ENCODE data around the gene PLCXD1.
A peak's percentile ranks its signal among the peaks of the same experiment; 100 is the strongest.
"Not testable (repeated sequence)": the region's sequence is repeated elsewhere in the genome, so short reads cannot be mapped to it uniquely, and the experiment has no call there.

Gene PLCXD1

DNA sequence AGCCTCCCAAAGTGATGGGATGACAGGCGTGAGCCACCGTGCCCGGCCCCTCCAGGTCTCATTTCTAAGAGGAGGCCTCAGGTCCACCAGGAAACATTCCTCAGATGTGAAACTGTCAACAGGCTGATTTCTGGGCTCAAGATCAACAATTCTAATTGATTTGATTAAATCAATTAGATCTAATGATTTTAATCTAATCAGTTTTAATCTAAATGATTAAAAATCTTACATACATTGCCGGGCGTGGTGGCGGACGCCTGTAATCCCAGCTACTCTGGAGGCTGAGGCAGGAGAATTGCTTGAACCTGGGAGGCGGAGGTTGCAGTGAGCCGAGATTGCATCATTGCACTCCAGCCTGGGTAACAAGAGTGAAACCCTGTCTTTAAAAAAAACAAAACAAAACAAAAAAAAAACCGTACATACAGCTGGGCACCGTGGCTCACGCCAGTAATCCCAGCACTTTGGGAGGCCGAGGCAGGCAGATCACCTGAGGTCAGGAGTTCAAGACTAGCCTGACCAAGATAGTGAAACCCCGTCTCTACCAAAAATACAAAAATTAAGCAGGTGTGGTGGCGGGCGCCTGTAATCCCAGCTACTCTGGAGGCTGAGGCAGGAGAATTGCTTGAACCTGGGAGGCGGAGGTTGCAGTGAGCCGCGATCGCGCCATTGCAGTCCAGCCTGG, 960 bp downstream of the PLCXD1 start:
- H3K9ac ChIP-seq (ENCODE audit: low read depth, low read length) = peak overlapping the region; percentile 54; the same call in 1 of the 2 replicates
- H3K27ac ChIP-seq (ENCODE audit: low read depth, low read length) = peak overlapping the region; percentile 95
- peak overlapping the region; percentile 71 for H3K4me3 ChIP-seq (ENCODE audit: low read depth, low read length)

DNA sequence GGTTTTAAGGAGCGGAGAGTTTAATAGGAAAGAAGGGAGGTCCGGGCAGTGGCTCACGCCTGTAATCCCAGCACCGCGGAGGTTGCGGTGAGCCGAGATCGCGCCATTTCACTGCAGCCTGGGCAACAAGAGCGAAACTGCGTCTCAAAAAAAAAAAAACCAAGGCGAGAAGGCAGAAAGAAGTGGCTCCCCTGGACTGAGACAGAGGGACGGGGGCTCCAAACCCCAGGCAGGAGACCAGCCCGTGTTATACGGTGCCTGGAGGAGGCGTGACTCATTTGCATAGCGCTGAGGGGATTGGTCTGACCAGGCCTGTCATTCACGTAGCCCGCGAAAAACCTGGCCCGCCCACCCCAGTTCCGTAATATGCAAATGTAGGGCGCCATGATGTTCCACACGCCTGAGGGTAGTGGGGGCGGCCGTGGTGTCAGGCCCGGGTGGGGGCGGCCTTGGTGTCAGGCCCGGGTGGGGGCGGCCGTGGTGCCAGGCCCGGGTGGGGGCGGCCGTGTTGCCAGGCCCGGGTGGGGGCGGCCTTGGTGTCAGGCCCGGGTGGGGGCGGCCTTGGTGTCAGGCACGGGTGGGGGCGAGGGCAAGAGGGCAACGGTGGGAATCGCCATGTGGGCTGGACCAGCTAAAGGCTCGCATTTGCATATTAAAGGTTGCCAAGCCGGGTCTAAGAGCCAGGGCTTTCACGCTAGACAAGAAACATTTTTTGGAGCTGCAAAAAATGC, 2.1 kb downstream of the PLCXD1 start:
- no peaks in the 10 kb centered on the region for H3K9me3 ChIP-seq (ENCODE audit: control insufficient read depth, insufficient read depth, low read length)
- H3K4me1 ChIP-seq (ENCODE audit: control insufficient read depth, insufficient read depth, low read length) = peaks cover 6% of the 10 kb centered on the region
- peak overlapping the region; percentile 90 for H3K27ac ChIP-seq (ENCODE audit: low read depth, low read length)
- H3K4me3 ChIP-seq (ENCODE audit: low read depth, low read length) = peak overlapping the region; percentile 71
- no peaks in the 10 kb centered on the region for H3K27me3 ChIP-seq (ENCODE audit: control insufficient read depth, insufficient read depth, low read length)
- H3K9ac ChIP-seq (ENCODE audit: low read depth, low read length) = peak overlapping the region; percentile 85; the same call in 1 of the 2 replicates
- peaks cover 45% of the 10 kb centered on the region for H3K36me3 ChIP-seq (ENCODE audit: control insufficient read depth, insufficient read depth, low read length)

More for the DNA sequence above, 960 bp downstream of the PLCXD1 start:
- H3K27me3 ChIP-seq (ENCODE audit: control insufficient read depth, insufficient read depth, low read length); H3K9me3 ChIP-seq (ENCODE audit: control insufficient read depth, insufficient read depth, low read length); H3K4me1 ChIP-seq (ENCODE audit: control insufficient read depth, insufficient read depth, low read length): not testable (repeated sequence)
- H3K36me3 ChIP-seq (ENCODE audit: control insufficient read depth, insufficient read depth, low read length) = peaks cover 38% of the 10 kb centered on the region

DNA sequence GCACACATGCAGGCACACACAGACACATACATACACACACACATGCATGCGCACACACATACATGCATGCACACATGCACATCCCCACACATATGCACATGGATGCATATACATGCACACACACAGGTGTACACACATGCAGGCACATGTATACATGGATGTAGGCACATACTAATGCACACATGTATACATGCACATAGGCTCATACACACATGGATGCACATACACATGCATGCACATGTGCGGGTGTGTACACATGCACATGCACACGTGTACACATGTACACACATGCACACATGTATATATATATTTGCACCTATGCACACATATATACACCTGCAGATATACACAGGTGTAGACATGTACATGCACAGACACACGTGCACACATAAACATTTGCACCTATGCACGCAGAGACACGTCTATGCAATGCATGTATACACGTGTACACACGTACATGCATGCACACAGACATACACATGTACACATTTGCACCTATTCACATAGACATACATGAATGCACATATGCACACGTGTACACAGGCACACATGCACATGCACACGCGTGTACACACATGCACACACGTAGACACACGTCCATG, 4.0 kb downstream of the PLCXD1 start:
- H3K36me3 ChIP-seq (ENCODE audit: control insufficient read depth, insufficient read depth, low read length) = peaks cover 57% of the 10 kb centered on the region
- no peak overlapping the region for H3K4me3 ChIP-seq (ENCODE audit: low read depth, low read length)
- H3K27ac ChIP-seq (ENCODE audit: low read depth, low read length) = no peak overlapping the region
- H3K9ac ChIP-seq (ENCODE audit: low read depth, low read length) = no peak overlapping the region
- no peaks in the 10 kb centered on the region for H3K9me3 ChIP-seq (ENCODE audit: control insufficient read depth, insufficient read depth, low read length)
- H3K4me1 ChIP-seq (ENCODE audit: control insufficient read depth, insufficient read depth, low read length) = no peaks in the 10 kb centered on the region
- no peaks in the 10 kb centered on the region for H3K27me3 ChIP-seq (ENCODE audit: control insufficient read depth, insufficient read depth, low read length)

DNA sequence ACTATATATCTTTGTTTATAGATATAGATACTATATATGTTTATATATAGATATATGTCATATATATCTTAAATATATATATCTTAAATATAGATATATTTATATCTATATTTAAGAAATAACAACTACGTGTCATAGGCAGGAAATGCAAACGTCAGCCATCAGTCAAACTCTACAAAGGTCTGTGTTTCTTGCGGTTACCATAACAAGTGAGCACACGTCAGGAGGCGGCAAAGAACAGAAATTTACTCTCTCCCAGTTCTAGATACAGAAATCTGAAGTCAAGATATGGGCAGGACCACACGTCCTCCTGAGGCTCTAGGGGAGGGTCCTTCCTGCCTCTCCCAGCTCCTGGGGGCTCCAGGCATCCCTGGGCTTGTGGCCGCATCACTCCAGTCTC, 6.5 kb downstream of the PLCXD1 start:
- no peaks in the 10 kb centered on the region for H3K4me1 ChIP-seq (ENCODE audit: control insufficient read depth, insufficient read depth, low read length)
- H3K9me3 ChIP-seq (ENCODE audit: control insufficient read depth, insufficient read depth, low read length) = no peaks in the 10 kb centered on the region
- peaks cover 79% of the 10 kb centered on the region for H3K36me3 ChIP-seq (ENCODE audit: control insufficient read depth, insufficient read depth, low read length)
- no peak overlapping the region for H3K27ac ChIP-seq (ENCODE audit: low read depth, low read length)
- no peak overlapping the region for H3K9ac ChIP-seq (ENCODE audit: low read depth, low read length)
- no peak overlapping the region for H3K4me3 ChIP-seq (ENCODE audit: low read depth, low read length)
- no peaks in the 10 kb centered on the region for H3K27me3 ChIP-seq (ENCODE audit: control insufficient read depth, insufficient read depth, low read length)

DNA sequence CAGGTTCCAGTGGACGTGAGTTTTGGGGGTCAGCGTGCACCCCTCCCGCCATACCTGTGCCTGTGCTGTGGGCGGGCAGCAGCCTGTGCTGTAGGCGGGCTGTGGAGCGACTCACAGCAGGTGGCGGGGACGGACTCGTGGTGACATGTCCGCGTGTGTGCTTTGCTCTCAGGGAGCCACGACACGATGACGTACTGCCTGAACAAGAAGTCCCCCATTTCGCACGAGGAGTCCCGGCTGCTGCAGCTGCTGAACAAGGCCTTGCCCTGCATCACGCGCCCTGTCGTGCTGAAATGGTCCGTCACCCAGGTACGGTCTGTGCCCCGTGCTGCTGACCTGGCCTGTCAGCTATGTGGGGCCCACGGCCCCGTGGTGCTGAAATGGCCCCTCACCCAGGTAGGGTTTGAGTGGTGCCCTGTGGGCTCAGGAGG, 7.4 kb downstream of the PLCXD1 start:
- peaks cover 88% of the 10 kb centered on the region for H3K36me3 ChIP-seq (ENCODE audit: control insufficient read depth, insufficient read depth, low read length)
- no peak overlapping the region for H3K4me3 ChIP-seq (ENCODE audit: low read depth, low read length)
- no peaks in the 10 kb centered on the region for H3K9me3 ChIP-seq (ENCODE audit: control insufficient read depth, insufficient read depth, low read length)
- H3K27ac ChIP-seq (ENCODE audit: low read depth, low read length) = no peak overlapping the region
- no peak overlapping the region for H3K9ac ChIP-seq (ENCODE audit: low read depth, low read length)
- no peaks in the 10 kb centered on the region for H3K27me3 ChIP-seq (ENCODE audit: control insufficient read depth, insufficient read depth, low read length)
- no peaks in the 10 kb centered on the region for H3K4me1 ChIP-seq (ENCODE audit: control insufficient read depth, insufficient read depth, low read length)

DNA sequence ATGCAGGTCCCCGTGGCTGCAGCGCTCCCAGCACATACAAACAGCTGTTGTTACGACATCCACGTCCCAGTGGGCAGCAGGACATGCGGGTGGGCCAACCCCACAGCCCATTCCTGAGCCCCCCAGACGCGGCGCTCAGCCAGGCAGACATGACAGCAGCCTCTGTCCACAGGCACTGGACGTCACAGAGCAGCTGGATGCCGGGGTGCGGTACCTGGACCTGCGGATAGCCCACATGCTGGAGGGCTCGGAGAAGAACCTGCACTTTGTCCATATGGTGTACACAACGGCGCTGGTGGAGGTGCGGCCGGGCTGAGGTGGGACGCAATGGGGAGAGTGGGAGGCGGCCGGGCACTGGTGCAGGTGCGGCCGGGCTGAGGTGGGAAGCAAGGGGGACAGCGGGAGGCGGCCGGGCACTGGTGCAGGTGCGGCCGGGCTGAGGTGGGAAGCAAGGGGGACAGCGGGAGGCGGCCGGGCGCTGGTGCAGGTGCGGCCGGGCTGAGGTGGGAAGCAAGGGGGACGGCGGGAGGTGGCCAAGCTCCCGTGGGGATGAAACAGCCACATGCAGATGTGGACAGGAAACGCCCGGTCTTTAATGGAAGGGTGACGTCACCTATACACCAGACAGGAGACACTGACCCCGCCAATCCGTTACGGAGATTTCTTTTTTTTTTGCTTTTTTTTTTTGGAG, 9.4 kb downstream of the PLCXD1 start:
- Histone ChIP-seq H3K9me3 (ENCODE audit: control insufficient read depth, insufficient read depth, low read length) (no peaks in the 10 kb centered on the region), H3K9ac (ENCODE audit: low read depth, low read length) (no peak overlapping the region), H3K4me3 (ENCODE audit: low read depth, low read length) (no peak overlapping the region), H3K4me1 (ENCODE audit: control insufficient read depth, insufficient read depth, low read length) (no peaks in the 10 kb centered on the region), H3K27ac (ENCODE audit: low read depth, low read length) (no peak overlapping the region), H3K27me3 (ENCODE audit: control insufficient read depth, insufficient read depth, low read length) (no peaks in the 10 kb centered on the region), H3K36me3 (ENCODE audit: control insufficient read depth, insufficient read depth, low read length) (peaks cover 88% of the 10 kb centered on the region)

DNA sequence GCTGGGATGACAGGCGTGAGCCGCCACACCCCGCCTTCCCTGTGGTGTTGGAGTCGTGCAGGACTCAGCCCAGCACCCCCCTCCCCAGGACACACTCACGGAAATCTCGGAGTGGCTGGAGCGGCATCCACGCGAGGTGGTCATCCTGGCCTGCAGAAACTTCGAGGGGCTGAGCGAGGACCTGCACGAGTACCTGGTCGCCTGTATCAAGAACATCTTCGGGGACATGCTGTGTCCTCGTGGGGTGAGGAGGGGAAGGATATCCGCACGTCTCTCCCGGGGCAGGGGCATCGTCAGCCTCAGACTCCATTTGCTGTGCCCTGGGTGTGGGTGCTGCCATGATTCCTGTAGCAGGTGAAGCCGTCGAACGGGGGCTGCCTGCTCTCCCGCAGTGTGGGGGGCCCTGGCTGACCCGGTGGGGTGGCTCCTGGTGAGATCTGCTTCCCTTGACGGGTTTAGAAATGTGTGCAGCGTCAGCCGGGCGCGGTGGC, 10.3 kb downstream of the PLCXD1 start:
- H3K27me3 ChIP-seq (ENCODE audit: control insufficient read depth, insufficient read depth, low read length) = no peaks in the 10 kb centered on the region
- H3K9ac ChIP-seq (ENCODE audit: low read depth, low read length) = no peak overlapping the region
- H3K9me3 ChIP-seq (ENCODE audit: control insufficient read depth, insufficient read depth, low read length) = no peaks in the 10 kb centered on the region
- no peaks in the 10 kb centered on the region for H3K4me1 ChIP-seq (ENCODE audit: control insufficient read depth, insufficient read depth, low read length)
- no peak overlapping the region for H3K27ac ChIP-seq (ENCODE audit: low read depth, low read length)
- no peak overlapping the region for H3K4me3 ChIP-seq (ENCODE audit: low read depth, low read length)
- H3K36me3 ChIP-seq (ENCODE audit: control insufficient read depth, insufficient read depth, low read length) = peaks cover 86% of the 10 kb centered on the region

DNA sequence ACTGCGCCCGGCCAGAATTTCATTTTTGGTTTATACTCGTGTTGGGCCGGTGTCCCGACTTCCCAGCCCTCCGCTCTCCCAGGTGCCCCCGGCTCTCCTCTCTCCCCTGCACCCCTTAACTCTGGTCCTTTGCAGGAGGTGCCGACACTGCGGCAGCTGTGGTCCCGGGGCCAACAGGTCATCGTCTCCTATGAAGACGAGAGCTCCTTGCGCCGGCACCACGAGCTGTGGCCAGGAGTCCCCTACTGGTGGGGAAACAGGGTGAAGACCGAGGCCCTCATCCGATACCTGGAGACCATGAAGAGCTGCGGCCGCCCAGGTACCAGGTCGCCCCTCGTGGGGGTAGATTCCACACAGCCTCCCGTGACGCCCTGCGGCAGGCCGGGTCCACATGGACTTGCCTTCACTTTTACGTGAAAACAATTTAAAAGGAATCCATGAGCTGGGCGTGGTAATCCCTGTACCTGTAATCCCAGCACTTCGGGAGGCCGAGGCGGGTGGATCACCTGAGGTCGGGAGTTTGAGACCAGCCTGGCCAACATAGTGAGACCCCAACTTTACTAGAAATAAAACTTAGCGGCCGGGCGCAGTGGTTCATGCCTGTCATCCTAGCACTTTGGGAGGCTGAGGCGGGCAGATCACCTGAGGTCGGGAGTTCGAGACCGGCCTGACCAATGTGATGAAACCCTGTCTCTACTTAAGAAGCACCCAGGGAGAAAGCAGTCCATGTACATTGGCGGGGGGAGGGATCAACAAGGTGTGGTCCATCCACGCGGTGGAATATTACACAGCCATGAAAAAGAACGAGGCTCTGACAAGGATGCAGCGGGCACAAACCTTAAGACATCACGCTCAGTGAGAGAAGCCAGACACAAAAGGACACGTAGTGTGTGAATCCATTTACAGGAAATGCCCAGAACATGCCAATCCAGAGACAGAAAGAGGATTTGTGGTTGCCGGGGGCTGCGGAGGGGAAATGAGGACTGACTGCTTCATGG, 12.0 kb downstream of the PLCXD1 start:
- peaks cover 77% of the 10 kb centered on the region for H3K36me3 ChIP-seq (ENCODE audit: control insufficient read depth, insufficient read depth, low read length)

DNA sequence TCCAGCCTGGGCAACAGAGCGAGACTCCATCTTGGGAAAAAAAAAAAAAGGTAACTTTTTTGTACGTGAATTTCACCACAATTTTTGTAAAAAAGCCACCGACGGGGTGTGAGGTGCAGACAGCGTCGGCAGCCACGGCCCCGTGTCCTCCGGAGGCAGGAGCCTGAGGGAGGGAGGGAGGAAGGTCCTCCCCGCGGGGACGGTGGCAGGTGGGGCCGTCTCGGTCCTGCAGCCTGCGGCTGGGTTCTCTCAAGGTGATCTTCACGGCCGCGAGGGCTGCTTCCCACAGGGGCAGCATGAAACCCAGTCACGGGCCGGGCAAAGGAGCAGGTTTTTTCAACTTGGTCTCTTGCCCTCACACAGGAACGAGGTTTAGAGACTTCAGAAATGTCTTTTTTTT, 14.0 kb downstream of the PLCXD1 start:
- Histone ChIP-seq H3K4me1 (ENCODE audit: control insufficient read depth, insufficient read depth, low read length) (no peaks in the 10 kb centered on the region), H3K27me3 (ENCODE audit: control insufficient read depth, insufficient read depth, low read length) (no peaks in the 10 kb centered on the region), H3K9me3 (ENCODE audit: control insufficient read depth, insufficient read depth, low read length) (no peaks in the 10 kb centered on the region), H3K27ac (ENCODE audit: low read depth, low read length) (no peak overlapping the region), H3K9ac (ENCODE audit: low read depth, low read length) (no peak overlapping the region), H3K36me3 (ENCODE audit: control insufficient read depth, insufficient read depth, low read length) (peaks cover 75% of the 10 kb centered on the region), H3K4me3 (ENCODE audit: low read depth, low read length) (no peak overlapping the region)

More for the DNA sequence above, 12.0 kb downstream of the PLCXD1 start:
- Histone ChIP-seq H3K27ac (ENCODE audit: low read depth, low read length) (no peak overlapping the region), H3K9me3 (ENCODE audit: control insufficient read depth, insufficient read depth, low read length) (no peaks in the 10 kb centered on the region), H3K9ac (ENCODE audit: low read depth, low read length) (no peak overlapping the region), H3K4me3 (ENCODE audit: low read depth, low read length) (no peak overlapping the region), H3K4me1 (ENCODE audit: control insufficient read depth, insufficient read depth, low read length) (no peaks in the 10 kb centered on the region), H3K27me3 (ENCODE audit: control insufficient read depth, insufficient read depth, low read length) (no peaks in the 10 kb centered on the region)

DNA sequence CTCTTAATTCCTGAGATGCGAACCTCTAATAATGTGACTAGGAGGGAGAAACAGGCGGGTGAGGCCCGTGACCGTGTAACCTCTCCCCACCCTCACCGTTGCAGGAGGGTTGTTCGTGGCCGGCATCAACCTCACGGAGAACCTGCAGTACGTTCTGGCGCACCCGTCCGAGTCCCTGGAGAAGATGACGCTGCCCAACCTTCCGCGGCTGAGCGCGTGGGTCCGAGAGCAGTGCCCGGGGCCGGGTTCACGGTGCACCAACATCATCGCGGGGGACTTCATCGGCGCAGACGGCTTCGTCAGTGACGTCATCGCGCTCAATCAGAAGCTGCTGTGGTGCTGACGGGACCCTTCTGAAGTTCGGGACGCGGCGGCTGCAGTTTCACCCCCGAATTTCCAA, 17.8 kb downstream of the PLCXD1 start:
- Histone ChIP-seq H3K27ac (ENCODE audit: low read depth, low read length) (no peak overlapping the region), H3K27me3 (ENCODE audit: control insufficient read depth, insufficient read depth, low read length) (no peaks in the 10 kb centered on the region), H3K4me3 (ENCODE audit: low read depth, low read length) (no peak overlapping the region), H3K36me3 (ENCODE audit: control insufficient read depth, insufficient read depth, low read length) (peaks cover 69% of the 10 kb centered on the region), H3K4me1 (ENCODE audit: control insufficient read depth, insufficient read depth, low read length) (no peaks in the 10 kb centered on the region), H3K9ac (ENCODE audit: low read depth, low read length) (no peak overlapping the region), H3K9me3 (ENCODE audit: control insufficient read depth, insufficient read depth, low read length) (no peaks in the 10 kb centered on the region)

All from HUES48 (cell line).